Thymus (tissue), 11 donors: ENCODE data around the gene IL16. TPM values are rescaled to one million over a fixed set of nuclear protein-coding genes. Genes with fewer than 3 reads are reported as not detected.
A peak's percentile ranks its signal among the peaks of the same experiment; 100 is the strongest.

Source experiments
- DNase-seq, 9 donors: peaks; one replicate each; pipeline ENCODE4 v3.0.0-alpha.2; 2013; ENCODE audit warnings: low spot score in 9 of 9, low read depth in 6 of 9, missing footprints in 1 of 9
- H3K27ac ChIP-seq, 2 donors: one replicate each; pipeline ENCODE4 v1.5.1; 2013; ENCODE audit warnings: control low read depth in 1 of 2, low read depth in 1 of 2, low read length in 1 of 2, mild to moderate bottlenecking in 1 of 2, moderate library complexity in 1 of 2
- H3K27me3 ChIP-seq, 2 donors: one replicate each; pipeline ENCODE4 v1.5.1; 2013; ENCODE audit warnings: low read length in 1 of 2; ENCODE audit not compliant: control insufficient read depth in 2 of 2, insufficient read depth in 1 of 2
- H3K36me3 ChIP-seq, 2 donors: one replicate each; pipeline ENCODE4 v1.5.1; 2013; ENCODE audit warnings: low read length in 1 of 2, mild to moderate bottlenecking in 1 of 2, moderate library complexity in 1 of 2; ENCODE audit not compliant: control insufficient read depth in 2 of 2, insufficient read depth in 2 of 2
- H3K4me1 ChIP-seq, 2 donors: one replicate each; pipeline ENCODE4 v1.5.1; 2013; ENCODE audit warnings: low read length in 2 of 2; ENCODE audit not compliant: control insufficient read depth in 2 of 2, insufficient read depth in 2 of 2
- H3K4me3 ChIP-seq, 2 donors: one replicate each; pipeline ENCODE4 v1.5.1; 2013; ENCODE audit warnings: low read length in 2 of 2, control low read depth in 1 of 2, mild to moderate bottlenecking in 1 of 2
- H3K9me3 ChIP-seq, 2 donors: one replicate each; pipeline ENCODE4 v1.5.1; 2013; ENCODE audit warnings: low read length in 1 of 2, mild to moderate bottlenecking in 1 of 2; ENCODE audit not compliant: control insufficient read depth in 2 of 2, insufficient read depth in 1 of 2
- WGBS: extraction: QIAGEN DNeasy Blood & Tissue Kit; methylation state at CpG from one replicate; pipeline ENCODE4 v1.1.7; 2013; 5-methylcytosine and 5-hydroxymethylcytosine counted together
- polyA plus RNA-seq: library from polyadenylated mRNA; stranded (reverse); fragments of 200-250 nt; gene quantifications from one replicate; pipeline ENCODE4 v1.2.3, GENCODE V29; 2013
- total RNA-seq: library from RNA; stranded (reverse); fragments of 120-200 nt; gene quantifications from one replicate; pipeline ENCODE4 v1.2.4, GENCODE V29; 2013
- donor health status: healthy.

Gene IL16
- total and polyA plus RNA-seq, 2 donors: 64.1 to 71.6 TPM

DNA sequence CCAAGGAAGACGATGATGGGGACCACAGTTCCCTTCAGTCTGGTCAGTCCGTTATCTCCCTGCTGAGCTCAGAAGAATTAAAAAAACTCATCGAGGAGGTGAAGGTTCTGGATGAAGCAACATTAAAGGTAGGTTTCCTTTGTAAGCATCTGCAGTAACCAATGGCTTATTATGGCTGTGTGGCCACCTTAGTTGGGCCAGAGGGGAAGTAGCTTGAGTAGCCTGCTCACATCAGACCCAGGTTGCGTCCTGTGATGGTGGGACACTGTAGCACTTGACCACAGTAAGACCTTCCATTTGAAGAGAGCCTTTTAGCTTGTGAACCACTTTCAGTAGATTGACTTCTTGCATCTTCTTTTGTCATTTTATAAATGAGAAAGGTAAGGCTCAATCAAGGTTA, 104.7 kb downstream of the IL16 start:
- no peaks in the 10 kb centered on the region for H3K9me3 ChIP-seq
- H3K4me1 ChIP-seq: peaks cover 30 to 62% of the 10 kb centered on the region in 2 donors
- peaks cover 70 to 81% of the 10 kb centered on the region in 2 donors for H3K36me3 ChIP-seq
- WGBS: 88% methylated on average over 4 of the region's 4 CpGs
- DNase-seq: no peak
- H3K27ac ChIP-seq: peak overlapping the region; percentile 27 to 52
- H3K4me3 ChIP-seq: peak overlapping the region; percentile 87 to 93
- no peaks in the 10 kb centered on the region for H3K27me3 ChIP-seq

DNA sequence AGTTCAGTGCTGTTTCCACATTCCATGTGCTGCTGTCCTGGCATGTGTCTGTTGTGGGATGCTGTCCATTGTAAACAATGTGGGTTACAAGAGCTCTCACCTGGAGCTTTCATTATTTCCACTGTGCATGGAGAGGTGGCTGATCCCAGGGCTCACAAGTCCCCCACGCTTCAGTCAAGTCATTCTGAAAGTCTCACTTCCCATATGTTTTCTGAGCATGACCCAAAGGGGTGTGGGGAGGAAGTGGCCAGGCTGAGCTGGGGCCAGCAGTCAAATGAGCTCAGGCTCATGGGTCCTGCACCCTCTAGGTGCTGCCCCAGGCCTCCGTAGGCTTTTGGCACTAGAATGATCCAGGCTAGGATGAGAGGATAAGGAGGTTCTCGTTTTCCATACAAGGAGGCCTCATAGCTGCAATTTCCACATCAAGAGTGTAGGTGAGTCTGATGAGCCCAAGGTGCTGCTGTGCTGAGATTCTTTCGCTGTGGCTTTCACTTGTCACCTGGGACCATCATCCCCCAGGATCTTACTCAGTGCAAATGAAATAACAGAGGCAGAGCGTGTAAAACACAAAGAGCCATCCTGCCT, 105.2 kb downstream of the IL16 start:
- peak in 1 of 9 donors; percentile 41 for DNase-seq
- H3K36me3 ChIP-seq: peaks cover 76 to 86% of the 10 kb centered on the region in 2 donors

DNA sequence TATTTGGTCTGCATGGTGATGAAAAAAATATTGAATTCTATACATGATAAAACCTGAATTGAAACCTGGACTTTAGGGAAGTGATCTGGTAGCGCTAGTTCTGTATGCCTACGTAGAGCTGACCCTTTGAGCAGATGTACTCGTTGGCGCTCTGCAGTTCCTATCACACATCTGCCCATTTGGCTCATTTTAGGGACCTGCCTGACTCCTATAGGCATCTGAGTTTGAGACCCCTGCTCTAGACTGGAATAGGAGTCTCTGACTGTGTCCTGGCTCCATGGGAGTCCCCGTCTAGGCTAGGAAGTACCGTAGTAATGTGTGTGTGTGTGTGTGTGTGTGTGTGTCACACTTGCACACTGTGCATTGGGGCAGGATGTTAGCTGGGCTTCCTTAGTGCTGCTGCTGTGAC, 106.0 kb downstream of the IL16 start:
- Histone ChIP-seq H3K4me1 (peaks cover 30 to 60% of the 10 kb centered on the region in 2 donors), H3K27ac (peak overlapping the region; percentile 50 to 74), H3K27me3 (no peaks in the 10 kb centered on the region), H3K36me3 (peaks cover 84 to 94% of the 10 kb centered on the region in 2 donors), H3K4me3 (peak overlapping the region; percentile 9 to 17), H3K9me3 (no peaks in the 10 kb centered on the region)
- WGBS: 80% methylated on average over 6 of the region's 6 CpGs
- DNase-seq: peak in 1 of 9 donors; percentile 34

More for the DNA sequence above, 105.2 kb downstream of the IL16 start:
- H3K4me1 ChIP-seq: peaks cover 30 to 60% of the 10 kb centered on the region in 2 donors
- 83% methylated on average over 5 of the region's 5 CpGs for WGBS
- no peaks in the 10 kb centered on the region for H3K9me3 ChIP-seq
- peak overlapping the region; percentile 17 to 93 for H3K4me3 ChIP-seq
- peak overlapping the region; percentile 50 to 76 for H3K27ac ChIP-seq
- H3K27me3 ChIP-seq: no peaks in the 10 kb centered on the region

- Histone ChIP-seq H3K9me3 (no peaks in the 10 kb centered on the region), H3K27ac (peak overlapping the region; percentile 50 to 78), H3K4me3 (peak overlapping the region in 1 of 2 donors; percentile 17), H3K4me1 (peaks cover 30 to 52% of the 10 kb centered on the region in 2 donors), H3K36me3 (peaks cover 91 to 98% of the 10 kb centered on the region in 2 donors), H3K27me3 (no peaks in the 10 kb centered on the region)
- peak in 1 of 9 donors; percentile 40 for DNase-seq
- 77% methylated on average over 9 of the region's 9 CpGs for WGBS
These were observed 106.9 kb downstream of the IL16 start for GRCh38 chr15:81303244-81304225.

DNA sequence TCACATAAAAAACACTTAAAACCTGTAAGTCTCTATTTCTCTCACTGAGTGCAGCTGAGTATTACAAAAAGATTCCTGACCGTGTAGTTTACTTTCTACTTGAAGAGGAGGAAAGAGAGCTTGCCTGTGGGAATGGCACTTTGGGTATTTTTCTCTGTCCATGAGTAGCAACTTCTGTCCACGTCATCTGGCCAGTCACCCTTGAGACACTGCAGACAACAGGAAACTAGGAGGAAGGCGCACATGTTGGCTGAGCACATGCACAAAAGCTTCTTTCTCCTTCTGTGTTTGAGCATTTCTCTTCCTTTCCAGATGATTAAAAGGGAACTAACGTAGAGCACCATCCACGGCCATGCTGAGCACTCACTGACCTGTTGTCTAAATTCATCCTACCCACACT, 107.5 kb downstream of the IL16 start:
- H3K4me3 ChIP-seq: no peak overlapping the region
- H3K4me1 ChIP-seq: peaks cover 28 to 45% of the 10 kb centered on the region in 2 donors
- 80% methylated on average over 5 of the region's 5 CpGs for WGBS
- peaks cover 97 to 100% of the 10 kb centered on the region in 2 donors for H3K36me3 ChIP-seq
- H3K27ac ChIP-seq: peak overlapping the region in 1 of 2 donors; percentile 23
- no peak for DNase-seq
- H3K27me3 ChIP-seq: no peaks in the 10 kb centered on the region
- no peaks in the 10 kb centered on the region for H3K9me3 ChIP-seq

- Histone ChIP-seq H3K9me3 (peaks cover 0 to 6% of the 10 kb centered on the region in 2 donors), H3K4me1 (peaks cover 7 to 22% of the 10 kb centered on the region in 2 donors), H3K27ac (no peak overlapping the region), H3K36me3 (peaks cover 84 to 100% of the 10 kb centered on the region in 2 donors), H3K4me3 (no peak overlapping the region), H3K27me3 (no peaks in the 10 kb centered on the region)
- 95% methylated on average over 2 of the region's 2 CpGs for WGBS
- DNase-seq: no peak
These were observed 111.6 kb downstream of the IL16 start for GRCh38 chr15:81308260-81308659.

GRCh38 chr15:81309647-81310450, 113.2 kb downstream of the IL16 start:
- no peak for DNase-seq
- Histone ChIP-seq H3K27me3 (no peaks in the 10 kb centered on the region), H3K36me3 (peaks cover 81 to 93% of the 10 kb centered on the region in 2 donors), H3K4me3 (no peak overlapping the region), H3K27ac (no peak overlapping the region), H3K4me1 (peaks cover 2 to 16% of the 10 kb centered on the region in 2 donors), H3K9me3 (peaks cover 0 to 7% of the 10 kb centered on the region in 2 donors)
- WGBS: 97% methylated on average over 8 of the region's 8 CpGs

- DNase-seq: no peak
- Histone ChIP-seq H3K27ac (peak overlapping the region in 1 of 2 donors; percentile 36), H3K4me3 (no peak overlapping the region), H3K4me1 (peaks cover 2 to 16% of the 10 kb centered on the region in 2 donors), H3K9me3 (peaks cover 0 to 7% of the 10 kb centered on the region in 2 donors), H3K36me3 (peaks cover 77 to 86% of the 10 kb centered on the region in 2 donors), H3K27me3 (no peaks in the 10 kb centered on the region)
- 98% methylated on average over 5 of the region's 5 CpGs for WGBS
These were observed 113.8 kb downstream of the IL16 start for GRCh38 chr15:81310480-81310879.
